ENCODE data around the gene MRM3.
"Not testable (repeated sequence)": the region's sequence is repeated elsewhere in the genome, so short reads cannot be mapped to it uniquely, and the experiment has no call there.

Gene MRM3

DNA sequence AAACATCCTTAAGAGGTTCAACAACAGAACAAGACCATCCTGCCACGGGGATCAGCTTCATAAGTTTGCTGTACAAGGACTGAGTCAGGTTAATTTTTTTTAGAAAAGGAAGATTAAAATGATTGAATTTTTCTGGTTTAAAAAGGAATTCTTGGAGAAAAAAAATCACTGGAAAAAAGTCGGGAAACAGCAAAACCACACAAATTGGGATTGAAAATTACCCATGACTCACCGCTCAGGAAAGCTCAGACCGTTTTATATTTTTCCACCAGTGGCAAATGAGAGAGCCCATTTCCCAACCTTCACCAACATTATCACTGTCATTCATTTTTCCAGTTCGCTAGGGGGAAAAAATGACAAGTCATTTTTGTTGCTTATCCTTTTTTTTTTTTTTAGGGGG is 46.6 kb downstream of the MRM3 start:
- no peak for DNase-seq

DNA sequence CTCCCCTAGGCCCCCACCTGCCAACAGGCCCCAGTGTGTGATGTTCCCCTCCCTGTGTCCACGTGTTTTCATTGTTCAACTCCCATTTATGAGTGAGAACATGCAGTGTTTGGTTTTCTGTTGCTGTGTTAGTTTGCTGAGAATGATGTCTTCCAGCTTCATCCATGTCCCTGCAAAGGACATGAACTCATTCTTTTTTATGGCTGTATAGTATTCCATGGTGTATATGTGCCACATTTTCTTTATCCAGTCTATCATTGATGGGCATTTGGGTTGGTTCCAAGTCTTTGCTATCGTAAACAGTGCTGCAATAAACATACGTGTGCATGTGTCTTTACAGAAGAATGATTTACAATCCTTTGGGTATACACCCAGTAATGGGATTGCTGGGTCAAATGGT is 47.5 kb downstream of the MRM3 start:
- not testable (repeated sequence) for DNase-seq

DNA sequence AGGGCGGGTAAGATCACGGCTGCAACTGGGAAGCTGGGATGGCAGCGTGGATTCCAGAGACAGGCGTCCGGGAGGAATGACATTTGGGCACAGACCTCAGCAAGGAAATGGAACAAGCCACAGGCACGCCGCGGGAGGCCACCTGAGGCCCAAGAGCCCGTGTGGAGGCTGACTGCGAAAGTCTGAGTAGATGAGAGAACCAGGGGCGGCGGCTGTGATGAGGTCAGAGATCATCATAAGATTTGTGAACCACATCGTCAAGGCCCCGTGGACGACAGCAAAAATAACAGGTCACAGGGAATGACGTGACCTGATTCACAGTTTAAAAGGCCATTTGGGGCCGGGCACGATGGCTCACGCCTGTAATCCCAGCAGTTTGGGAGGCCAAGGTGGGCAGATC is 48.2 kb downstream of the MRM3 start:
- DNase-seq, result no peak

DNA sequence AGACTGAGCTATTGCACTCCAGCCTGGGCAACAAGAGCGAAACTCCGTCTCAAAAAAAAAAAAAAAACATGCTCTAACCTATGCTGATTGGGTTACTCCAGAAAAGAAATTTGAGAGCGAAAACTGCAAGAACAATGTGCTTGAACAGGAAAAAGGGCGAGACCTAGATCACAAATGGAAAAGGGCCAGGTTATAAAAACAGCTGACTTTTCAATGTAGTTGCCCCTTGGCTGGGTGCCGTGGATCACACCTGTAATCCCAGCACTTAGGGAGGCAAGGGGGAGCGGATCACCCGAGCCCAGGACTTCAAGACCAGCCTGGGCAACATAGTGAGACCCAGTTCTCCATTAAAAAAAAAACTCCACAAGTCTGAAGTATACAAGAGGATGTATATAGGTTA is 48.8 kb downstream of the MRM3 start:
- no peak for DNase-seq

DNA sequence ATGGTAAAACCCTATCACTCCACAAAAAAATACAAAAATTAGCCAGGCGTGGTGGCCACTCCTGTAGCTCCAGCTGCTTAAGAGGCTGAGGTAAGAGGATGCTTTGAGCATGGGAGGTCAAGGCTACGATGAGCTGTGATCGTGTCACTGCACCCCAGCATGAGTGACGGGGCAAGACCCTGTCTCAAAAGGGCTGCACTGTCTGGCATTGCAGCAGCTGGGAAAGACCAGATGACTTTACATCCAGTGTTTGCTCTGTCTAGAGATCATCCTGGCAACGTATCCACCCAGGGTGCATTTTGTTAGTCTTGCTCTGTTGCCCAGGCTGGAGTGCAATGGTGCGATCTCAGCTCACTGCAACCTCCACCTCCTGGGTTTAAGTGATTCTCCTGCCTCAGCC is 52.0 kb downstream of the MRM3 start:
- DNase-seq, result no peak

DNA sequence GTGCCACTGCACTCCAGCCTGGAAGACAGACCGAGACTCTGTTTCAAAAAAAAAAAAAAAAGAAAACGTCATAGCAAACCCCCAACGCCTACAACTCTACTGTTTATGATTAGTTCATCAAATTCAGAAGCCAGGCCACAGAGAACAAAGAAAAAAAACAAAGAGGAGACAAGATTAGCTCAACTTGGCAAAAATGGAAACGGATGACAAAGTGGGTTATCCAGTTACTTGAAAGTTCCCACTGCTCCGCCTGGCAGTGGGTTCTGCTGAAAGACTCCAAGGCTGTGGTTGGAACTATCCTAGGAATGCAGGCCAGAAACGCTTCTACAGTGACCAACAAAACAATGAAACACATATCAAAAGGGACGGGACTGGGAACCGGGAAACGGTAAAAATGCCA is 53.1 kb downstream of the MRM3 start:
- DNase-seq, result no peak

DNA sequence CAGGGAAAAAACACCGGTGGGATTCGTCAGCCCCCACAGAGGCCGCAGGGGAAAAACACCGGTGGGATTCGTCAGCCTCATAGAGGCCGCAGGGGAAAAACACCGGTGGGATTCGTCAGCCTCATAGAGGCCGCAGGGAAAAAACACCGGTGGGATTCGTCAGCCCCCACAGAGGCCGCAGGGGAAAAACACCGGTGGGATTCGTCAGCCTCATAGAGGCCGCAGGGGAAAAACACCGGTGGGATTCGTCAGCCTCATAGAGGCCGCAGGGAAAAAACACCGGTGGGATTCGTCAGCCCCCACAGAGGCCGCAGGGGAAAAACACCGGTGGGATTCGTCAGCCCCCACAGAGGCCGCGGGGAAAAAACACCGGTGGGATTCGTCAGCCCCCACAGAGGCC is 53.6 kb downstream of the MRM3 start:
- DNase-seq, result not testable (repeated sequence)

DNA sequence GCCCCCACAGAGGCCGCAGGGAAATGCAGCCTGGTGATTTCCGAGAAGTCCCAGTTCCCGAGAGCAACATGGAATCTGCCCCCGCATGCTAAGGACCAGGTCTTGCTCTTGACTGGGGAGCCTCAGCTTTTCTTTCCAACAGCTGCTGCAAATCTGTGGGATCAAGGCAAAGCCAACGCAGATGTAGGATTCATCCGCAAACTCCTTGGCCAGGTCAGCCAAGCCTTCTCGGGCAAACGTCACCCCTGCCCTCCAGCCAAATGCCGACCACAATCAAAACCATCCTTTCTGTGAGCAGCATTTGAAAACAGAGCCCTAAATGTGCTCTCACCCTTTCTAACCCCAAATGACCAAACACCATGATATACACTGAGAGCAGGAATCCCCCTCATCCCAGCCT is 54.0 kb downstream of the MRM3 start:
- DNase-seq, result no peak

GRCh38 chr17:838486-838885 is 56.3 kb downstream of the MRM3 start:
- DNase-seq, result no peak

GRCh38 chr17:841313-841712 is 59.2 kb downstream of the MRM3 start:
- no peak for DNase-seq
